AG04450 (cell line): ENCODE results near the gene NOL3. TPM values are rescaled to one million over a fixed set of nuclear protein-coding genes. Genes with fewer than 3 reads are reported as not detected.

Source experiments
- CTCF ChIA-PET: fragments of 300-600, 350-600 bp; formaldehyde crosslinking; extraction: SDS; loops from one replicate; lab custom pipeline; 2022; ENCODE audit warnings: antibody characterized with exemption, inconsistent platforms; lab: Charles Lee
- POLR2A ChIA-PET: fragments of 350-600 bp; formaldehyde crosslinking; extraction: SDS; loops from one replicate; lab custom pipeline; 2021; ENCODE audit warnings: antibody characterized with exemption, inconsistent platforms; lab: Yijun Ruan, JAX
- DNase-seq: peaks from one replicate; pipeline ENCODE4 v3.0.0-alpha.2; 2011; ENCODE audit warnings: low read depth, low spot score
- H3K27ac ChIP-seq: one replicate; pipeline ENCODE4 v1.5.1; 2012; ENCODE audit warnings: low read depth, low read length, control low read depth
- H3K27me3 ChIP-seq: one replicate; pipeline ENCODE4 v1.6.0; 2012; ENCODE audit warnings: low read length; ENCODE audit not compliant: control insufficient read depth, insufficient read depth
- H3K4me3 ChIP-seq: 2 replicates; pipeline ENCODE4 v1.5.1; 2011; ENCODE audit warnings: mild to moderate bottlenecking, low read depth, low read length, control low read depth
- H3K9me3 ChIP-seq: 2 replicates; pipeline ENCODE4 v1.5.1; 2012; ENCODE audit warnings: low read length; ENCODE audit not compliant: control insufficient read depth, insufficient read depth
- CTCF ChIP-seq: IDR thresholded peaks from 2 replicates; pipeline ENCODE4 v1.5.1; 2011; ENCODE audit warnings: low read depth, low read length, control low read depth, inconsistent platforms
- polyA plus RNA-seq: library from polyadenylated mRNA; depleted of rRNA; stranded (reverse); fragments of >200 nt; gene quantifications from 2 replicates; pipeline ENCODE4 v1.2.3, GENCODE V29; 2011

Gene NOL3
- polyA plus RNA-seq, 1 experiment, result 8.2 TPM

- POLR2A ChIA-PET, result interaction anchor here (2.6 kb wide), 1 partner anchor 18 kb away, joined by 8 read pairs; the partner anchor contains the start of gene TMEM208
- CTCF ChIA-PET, result no interaction called here
- Histone ChIP-seq H3K9me3 (no peaks in the 10 kb centered on the region), H3K27ac (no peak overlapping the region), H3K27me3 (no peaks in the 10 kb centered on the region), H3K4me3 (no peak overlapping the region)
- no peak for DNase-seq
- no peak for TF ChIP-seq CTCF
Observed at GRCh38 chr16:67209565-67209964, 39.2 kb downstream of the NOL3 start.

GRCh38 chr16:67210069-67210937 is 40.0 kb downstream of the NOL3 start:
- no peak overlapping the region for H3K4me3 ChIP-seq
- no peak for TF ChIP-seq CTCF
- H3K9me3 ChIP-seq, result no peaks in the 10 kb centered on the region
- no peak for DNase-seq
- ChIA-PET CTCF (no interaction called here), POLR2A (interaction anchor here (2.6 kb wide), 1 partner anchor 17 kb away, joined by 8 read pairs; the partner anchor contains the start of gene TMEM208)
- H3K27me3 ChIP-seq, result no peaks in the 10 kb centered on the region
- H3K27ac ChIP-seq, result no peak overlapping the region

GRCh38 chr16:67211674-67212073 is 41.3 kb downstream of the NOL3 start:
- no peaks in the 10 kb centered on the region for H3K27me3 ChIP-seq
- no peak for DNase-seq
- H3K4me3 ChIP-seq, result no peak overlapping the region
- ChIA-PET POLR2A (interaction anchor here (0.9 to 2.6 kb wide), 2 partner anchors 11 to 16 kb away, joined by 3 to 8 read pairs; partner anchors contain the start of gene TMEM208), CTCF (interaction anchor here (1.5 kb wide), 1 partner anchor 56 kb away, joined by 3 read pairs; no protein-coding TSS in a partner anchor)
- no peak overlapping the region for H3K27ac ChIP-seq
- no peaks in the 10 kb centered on the region for H3K9me3 ChIP-seq
- no peak for TF ChIP-seq CTCF

GRCh38 chr16:67212766-67213165 is 42.4 kb downstream of the NOL3 start:
- H3K27ac ChIP-seq, result no peak overlapping the region
- CTCF ChIA-PET, result interaction anchor here (1.5 kb wide), 1 partner anchor 57 kb away, joined by 3 read pairs; no protein-coding TSS in a partner anchor
- POLR2A ChIA-PET, result no interaction called here
- H3K27me3 ChIP-seq, result no peaks in the 10 kb centered on the region
- H3K4me3 ChIP-seq, result no peak overlapping the region
- TF ChIP-seq CTCF, result no peak
- H3K9me3 ChIP-seq, result no peaks in the 10 kb centered on the region
- no peak for DNase-seq
